Measurements from ENCODE around the gene ABCB9. TPM values are rescaled to one million over a fixed set of nuclear protein-coding genes. Genes with fewer than 3 reads are reported as not detected.
"Not testable (repeated sequence)": the region's sequence is repeated elsewhere in the genome, so short reads cannot be mapped to it uniquely, and the experiment has no call there.

Gene ABCB9
- total and polyA plus RNA-seq, 2 donors (not counting 1 experiment from before 2014, with no cell fraction given) = 2.1 to 3.7 TPM

DNA sequence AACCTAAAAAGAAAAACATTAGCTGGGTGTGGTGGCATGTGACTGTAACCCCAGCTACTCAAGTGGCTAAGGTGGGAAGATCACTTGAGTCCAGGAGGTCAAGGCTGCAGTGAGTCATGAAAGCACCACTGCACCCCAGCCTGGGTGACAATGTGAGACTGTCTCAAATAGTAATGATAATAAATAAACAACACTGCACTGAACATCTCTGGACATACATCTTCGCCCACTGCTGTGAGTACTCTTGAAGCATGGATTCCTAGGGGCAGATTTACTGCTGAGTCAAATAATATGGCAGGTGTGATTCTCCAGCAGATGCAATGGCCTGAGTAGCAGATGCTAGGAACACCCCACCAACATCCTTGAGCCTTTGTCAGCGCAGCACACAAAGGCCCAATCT is 23.6 kb downstream of the ABCB9 start:
- H3K9me3 ChIP-seq (ENCODE audit: control extremely low read depth in 1 of 3, control insufficient read depth in 2 of 3, insufficient read depth in 1 of 3, low read length in 2 of 3) = peaks cover 0 to 3% (median 0%) of the 10 kb centered on the region in 3 donors
- WGBS (ENCODE audit: insufficient coverage) = 100% methylated on average over 1 of the region's 2 CpGs
- no peak overlapping the region for H3K4me3 ChIP-seq (ENCODE audit: control extremely low read depth in 1 of 5, extremely low read depth in 1 of 5, insufficient read depth in 1 of 5, low read depth in 2 of 5, low read length in 4 of 5)
- POLR2A ChIA-PET = interaction anchor here (0.6 kb wide), 1 partner anchor 41 kb away, joined by 3 read pairs; no protein-coding TSS in a partner anchor
- H3K36me3 ChIP-seq (replicated peaks in 1 of 2; ENCODE audit: control extremely low read depth in 1 of 2, control insufficient read depth in 1 of 2, extremely low read depth in 1 of 2, insufficient read depth in 2 of 2, low read length in 1 of 2) = no peaks in the 10 kb centered on the region
- TF ChIP-seq, protein P1, sequence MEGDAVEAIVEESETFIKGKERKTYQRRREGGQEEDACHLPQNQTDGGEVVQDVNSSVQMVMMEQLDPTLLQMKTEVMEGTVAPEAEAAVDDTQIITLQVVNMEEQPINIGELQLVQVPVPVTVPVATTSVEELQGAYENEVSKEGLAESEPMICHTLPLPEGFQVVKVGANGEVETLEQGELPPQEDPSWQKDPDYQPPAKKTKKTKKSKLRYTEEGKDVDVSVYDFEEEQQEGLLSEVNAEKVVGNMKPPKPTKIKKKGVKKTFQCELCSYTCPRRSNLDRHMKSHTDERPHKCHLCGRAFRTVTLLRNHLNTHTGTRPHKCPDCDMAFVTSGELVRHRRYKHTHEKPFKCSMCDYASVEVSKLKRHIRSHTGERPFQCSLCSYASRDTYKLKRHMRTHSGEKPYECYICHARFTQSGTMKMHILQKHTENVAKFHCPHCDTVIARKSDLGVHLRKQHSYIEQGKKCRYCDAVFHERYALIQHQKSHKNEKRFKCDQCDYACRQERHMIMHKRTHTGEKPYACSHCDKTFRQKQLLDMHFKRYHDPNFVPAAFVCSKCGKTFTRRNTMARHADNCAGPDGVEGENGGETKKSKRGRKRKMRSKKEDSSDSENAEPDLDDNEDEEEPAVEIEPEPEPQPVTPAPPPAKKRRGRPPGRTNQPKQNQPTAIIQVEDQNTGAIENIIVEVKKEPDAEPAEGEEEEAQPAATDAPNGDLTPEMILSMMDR (IDR thresholded peaks at IDR 0.05) = no peak
- TF ChIP-seq EZH2 (IDR thresholded peaks at IDR 0.05; ENCODE audit: borderline replicate concordance, insufficient read depth, low read depth, low read length, poor library complexity, severe bottlenecking) = no peak
- no peaks in the 10 kb centered on the region for H3K27me3 ChIP-seq (replicated peaks in 1 of 4; ENCODE audit: control extremely low read depth in 1 of 4, control insufficient read depth in 3 of 4, insufficient read depth in 4 of 4, low read length in 3 of 4)
- H3K9ac ChIP-seq (ENCODE audit: low read length) = no peak overlapping the region
- no peak overlapping the region for H2AFZ ChIP-seq (ENCODE audit: insufficient read depth, low read depth, low read length, poor library complexity, severe bottlenecking)
- DNase-seq = no peak
- CTCF ChIA-PET = interaction anchor here (0.7 to 1.9 kb wide), 6 partner anchors 10 to 1592 kb away, joined by 3 to 7 read pairs (median 4); no protein-coding TSS in a partner anchor
- Mint-ChIP-seq H3K4me1 (peaks cover 36% of the 10 kb centered on the region), H3K4me3 (no peak overlapping the region), H3K9me3 (ENCODE audit: insufficient read depth) (no peaks in the 10 kb centered on the region), H3K27me3 (no peaks in the 10 kb centered on the region), H3K27ac (no peak overlapping the region)
- no peak for ATAC-seq (ENCODE audit: low read depth)
- H3K27ac ChIP-seq (ENCODE audit: low read length in 2 of 2) = no peak overlapping the region
- H4K20me1 ChIP-seq (ENCODE audit: control insufficient read depth, insufficient read depth, low read length, poor library complexity, severe bottlenecking) = no peaks in the 10 kb centered on the region
- peaks cover 23 to 27% of the 10 kb centered on the region in 2 donors for H3K4me1 ChIP-seq (ENCODE audit: control insufficient read depth in 2 of 2, insufficient read depth in 2 of 2, low read length in 2 of 2)
- H3K4me2 ChIP-seq (replicated peaks; ENCODE audit: low read depth, low read length, poor library complexity, severe bottlenecking) = no peak overlapping the region
- intact Hi-C loops (cut with micrococcal nuclease) = no loop called here
- H3K79me2 ChIP-seq (ENCODE audit: control insufficient read depth, insufficient read depth, low read length) = no peaks in the 10 kb centered on the region

DNA sequence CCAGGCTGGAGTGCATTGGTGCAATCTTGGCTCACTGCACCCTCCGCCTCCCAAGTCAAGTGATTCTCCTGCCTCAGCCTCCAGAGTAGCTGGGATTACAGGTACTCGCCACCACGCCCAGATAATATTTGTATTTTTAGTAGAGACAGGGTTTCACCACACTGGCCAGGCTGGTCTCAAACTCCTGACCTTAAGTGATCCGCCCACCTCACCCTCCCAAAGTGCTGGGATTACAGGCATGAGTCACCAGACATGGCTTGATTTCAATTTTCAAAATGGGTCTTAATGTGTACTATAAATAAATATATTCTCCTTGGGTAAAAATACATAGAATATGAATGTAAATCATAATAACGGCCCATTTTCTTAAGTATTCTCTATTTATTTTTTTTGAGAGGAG is 24.9 kb downstream of the ABCB9 start:
- DNase-seq; H3K79me2 ChIP-seq (ENCODE audit: control insufficient read depth, insufficient read depth, low read length); H3K9me3 Mint-ChIP-seq (ENCODE audit: insufficient read depth); intact Hi-C loops (cut with micrococcal nuclease); H3K4me3 Mint-ChIP-seq; H3K9ac ChIP-seq (ENCODE audit: low read length); H3K36me3 ChIP-seq (replicated peaks in 1 of 2; ENCODE audit: control extremely low read depth in 1 of 2, control insufficient read depth in 1 of 2, extremely low read depth in 1 of 2, insufficient read depth in 2 of 2, low read length in 1 of 2); H3K27ac Mint-ChIP-seq; ATAC-seq (ENCODE audit: low read depth); H2AFZ ChIP-seq (ENCODE audit: insufficient read depth, low read depth, low read length, poor library complexity, severe bottlenecking); H3K9me3 ChIP-seq (ENCODE audit: control extremely low read depth in 1 of 3, control insufficient read depth in 2 of 3, insufficient read depth in 1 of 3, low read length in 2 of 3); H3K27me3 Mint-ChIP-seq; H3K27me3 ChIP-seq (replicated peaks in 1 of 4; ENCODE audit: control extremely low read depth in 1 of 4, control insufficient read depth in 3 of 4, insufficient read depth in 4 of 4, low read length in 3 of 4); H3K4me3 ChIP-seq (ENCODE audit: control extremely low read depth in 1 of 5, extremely low read depth in 1 of 5, insufficient read depth in 1 of 5, low read depth in 2 of 5, low read length in 4 of 5); H3K4me2 ChIP-seq (replicated peaks; ENCODE audit: low read depth, low read length, poor library complexity, severe bottlenecking); POLR2A ChIA-PET; H4K20me1 ChIP-seq (ENCODE audit: control insufficient read depth, insufficient read depth, low read length, poor library complexity, severe bottlenecking); H3K27ac ChIP-seq (ENCODE audit: low read length in 2 of 2): not testable (repeated sequence)
- H3K4me1 Mint-ChIP-seq = peaks cover 23% of the 10 kb centered on the region
- CTCF ChIA-PET = interaction anchor here (1.9 kb wide), 1 partner anchor 59 kb away, joined by 4 read pairs; no protein-coding TSS in a partner anchor
- H3K4me1 ChIP-seq (ENCODE audit: control insufficient read depth in 2 of 2, insufficient read depth in 2 of 2, low read length in 2 of 2) = peaks cover 11 to 15% of the 10 kb centered on the region in 2 donors
- 100% methylated on average over 1 of the region's 5 CpGs for WGBS (ENCODE audit: insufficient coverage)

All from B cell (primary cell).